H1 (cell line): ENCODE measurements around the gene TRAK1. TPM values are rescaled to one million over a fixed set of nuclear protein-coding genes. Genes with fewer than 3 reads are reported as not detected.

Experiments used
- CTCF ChIA-PET: fragments of 300-600 bp; sonication (Branson Sonifier 250); formaldehyde crosslinking; loops from one replicate; lab custom pipeline; 2021; ENCODE audit not compliant: partially characterized antibody; lab: Charles Lee
- POLR2A ChIA-PET: fragments of 300-600 bp; sonication (Branson Sonifier 250); formaldehyde crosslinking; loops from one replicate; lab custom pipeline; 2021; ENCODE audit warnings: inconsistent platforms; ENCODE audit not compliant: partially characterized antibody; lab: Charles Lee
- DNase-seq, 2 experiments: peaks; one replicate each; pipeline versions ENCODE4 v3.0.0 to v3.0.0-alpha.2; 2010 to 2022; ENCODE audit warnings: low spot score in 2 of 2, low read depth in 1 of 2, mixed read lengths in 1 of 2
- FAIRE-seq: peaks from 2 replicates; lab custom pipeline; 2011; peaks lifted over from hg19 to GRCh38; lab: Jason Lieb, UNC
- H2AFZ ChIP-seq: 2 replicates; pipeline ENCODE4 v1.8.1; 2012; ENCODE audit warnings: low read length, inconsistent platforms
- H2AK5ac ChIP-seq: 2 replicates; pipeline ENCODE4 v1.6.1; 2013; ENCODE audit warnings: low read depth, low read length
- H2BK120ac ChIP-seq: replicated peaks from 2 replicates; pipeline ENCODE3; 2013; ENCODE audit warnings: low read depth, low read length, inconsistent platforms
- H2BK12ac ChIP-seq: 2 replicates; pipeline ENCODE4 v1.6.1; 2013; ENCODE audit warnings: low read depth, low read length
- H2BK15ac ChIP-seq: 2 replicates; pipeline ENCODE4 v1.6.1; 2013; ENCODE audit warnings: low read length
- H2BK20ac ChIP-seq: 2 replicates; pipeline ENCODE4 v1.6.1; 2013; ENCODE audit warnings: low read length
- H2BK5ac ChIP-seq: 2 replicates; pipeline ENCODE4 v1.6.1; 2013; ENCODE audit warnings: low read depth, low read length
- H3K14ac ChIP-seq: 2 replicates; pipeline ENCODE4 v1.6.1; 2013; ENCODE audit warnings: inconsistent platforms; ENCODE audit not compliant: insufficient read length
- H3K18ac ChIP-seq: 2 replicates; pipeline ENCODE4 v1.6.1; 2013; ENCODE audit warnings: low read length; ENCODE audit errors: extremely low read depth
- H3K23ac ChIP-seq: 2 replicates; pipeline ENCODE4 v1.6.1; 2013; ENCODE audit warnings: inconsistent platforms; ENCODE audit not compliant: insufficient read length
- H3K23me2 ChIP-seq: 2 replicates; pipeline ENCODE4 v1.6.1; 2013; ENCODE audit warnings: low read depth, low read length
- H3K27ac ChIP-seq: 2 replicates; pipeline ENCODE4 v1.6.1; 2011; ENCODE audit warnings: low read depth, low read length, inconsistent platforms
- H3K27me3 ChIP-seq, 4 experiments: replicated peaks in 1 of 4; 1 replicate in 1 of 4; 2 replicates in 3 of 4; pipeline versions ENCODE4 v1.6.1 to v1.8.1; 2011 to 2013; ENCODE audit warnings: low read length in 3 of 4, mild to moderate bottlenecking in 3 of 4, inconsistent platforms in 2 of 4, mixed read lengths in 2 of 4, moderate library complexity in 1 of 4; ENCODE audit not compliant: control insufficient read depth in 3 of 4, insufficient read depth in 3 of 4; ENCODE audit errors: extremely low read depth in 1 of 4
- H3K36me3 ChIP-seq, 4 experiments: 2 replicates each; pipeline versions ENCODE4 v1.6.1 to v1.8.1; 2011 to 2013; ENCODE audit warnings: mild to moderate bottlenecking in 4 of 4, low read length in 3 of 4, moderate library complexity in 2 of 4, control low read depth in 1 of 4, inconsistent platforms in 1 of 4; ENCODE audit not compliant: insufficient read depth in 4 of 4, control insufficient read depth in 2 of 4
- H3K4ac ChIP-seq: replicated peaks from 2 replicates; pipeline ENCODE3; 2013; ENCODE audit warnings: low read length, low read depth, mixed read lengths, inconsistent platforms; ENCODE audit not compliant: insufficient read length
- H3K4me1 ChIP-seq, 4 experiments: replicated peaks in 1 of 4; 1 replicate in 1 of 4; 2 replicates in 3 of 4; pipeline versions ENCODE4 v1.6.1 to v1.8.1; 2011 to 2013; ENCODE audit warnings: low read length in 3 of 4, inconsistent platforms in 2 of 4, mixed read lengths in 1 of 4; ENCODE audit not compliant: insufficient read depth in 4 of 4, control insufficient read depth in 3 of 4
- H3K4me2 ChIP-seq, 2 experiments: 2 replicates each; pipeline versions ENCODE4 v1.6.1 to v1.8.1; 2011 to 2013; ENCODE audit warnings: low read depth in 2 of 2, low read length in 2 of 2, control low read depth in 1 of 2, inconsistent platforms in 1 of 2, mild to moderate bottlenecking in 1 of 2; ENCODE audit not compliant: insufficient read depth in 1 of 2
- H3K4me3 ChIP-seq, 4 experiments: fragments of 200-600, 300-600 bp in 1 of 4; sonication (generic), shearing (Covaris generic), sonication (Bioruptor Twin) in 1 of 4; 2 replicates each; pipeline versions ENCODE4 v1.5.1 to v1.8.1; 2011 to 2016; ENCODE audit warnings: low read length in 4 of 4, low read depth in 3 of 4, control low read depth in 2 of 4, inconsistent platforms in 2 of 4, mild to moderate bottlenecking in 2 of 4, mixed read lengths in 1 of 4, moderate library complexity in 1 of 4; ENCODE audit not compliant: insufficient read depth in 2 of 4; ENCODE audit errors: extremely low read depth in 1 of 4
- H3K56ac ChIP-seq: replicated peaks from 2 replicates; pipeline ENCODE3; 2013; ENCODE audit warnings: low read depth, mild to moderate bottlenecking, mixed read lengths, low read length, inconsistent platforms; ENCODE audit not compliant: insufficient read length
- H3K79me1 ChIP-seq: 2 replicates; pipeline ENCODE4 v1.6.1; 2013; ENCODE audit warnings: low read depth, low read length, control low read depth
- H3K79me2 ChIP-seq, 2 experiments: 2 replicates each; pipeline versions ENCODE4 v1.6.1 to v1.8.1; 2012 to 2013; ENCODE audit warnings: low read length in 2 of 2, mild to moderate bottlenecking in 2 of 2, inconsistent platforms in 1 of 2; ENCODE audit not compliant: insufficient read depth in 2 of 2, control insufficient read depth in 1 of 2
- H3K9ac ChIP-seq, 4 experiments: replicated peaks in 1 of 4; 1 replicate in 1 of 4; 2 replicates in 3 of 4; pipeline versions ENCODE4 v1.6.1 to v1.8.1; 2011 to 2013; ENCODE audit warnings: low read depth in 3 of 4, low read length in 3 of 4, control low read depth in 2 of 4, mild to moderate bottlenecking in 2 of 4, moderate library complexity in 2 of 4, inconsistent platforms in 1 of 4; ENCODE audit errors: extremely low read depth in 1 of 4
- H3K9me3 ChIP-seq, 2 experiments: 2 replicates each; pipeline versions ENCODE4 v1.6.1 to v1.8.1; 2012 to 2013; ENCODE audit warnings: mild to moderate bottlenecking in 2 of 2, moderate library complexity in 2 of 2, control low read depth in 1 of 2, inconsistent platforms in 1 of 2, low read depth in 1 of 2, low read length in 1 of 2, mixed read lengths in 1 of 2; ENCODE audit not compliant: insufficient read depth in 2 of 2
- H4K20me1 ChIP-seq, 2 experiments: replicated peaks in 1 of 2; 2 replicates each; pipeline versions ENCODE3 to v1.8.1; 2011 to 2013; ENCODE audit warnings: inconsistent platforms in 2 of 2, low read length in 2 of 2, mild to moderate bottlenecking in 1 of 2; ENCODE audit not compliant: insufficient read depth in 2 of 2, control insufficient read depth in 1 of 2
- H4K5ac ChIP-seq: 2 replicates; pipeline ENCODE4 v1.6.1; 2013; ENCODE audit warnings: low read length, low read depth, mixed read lengths, inconsistent platforms; ENCODE audit not compliant: insufficient read length
- H4K8ac ChIP-seq: 2 replicates; pipeline ENCODE4 v1.8.0; 2013; ENCODE audit warnings: mild to moderate bottlenecking, moderate library complexity, low read length, inconsistent platforms; ENCODE audit not compliant: insufficient read depth; ENCODE audit errors: extremely low read depth
- H4K91ac ChIP-seq: replicated peaks from 2 replicates; pipeline ENCODE3; 2013; ENCODE audit warnings: low read length, mixed read lengths, inconsistent platforms; ENCODE audit not compliant: insufficient read length
- CHD1 ChIP-seq: IDR thresholded peaks from 2 replicates; pipeline ENCODE4 v1.6.1; 2012; ENCODE audit warnings: low read depth, low read length, improper control_type of control experiment
- EP300 ChIP-seq, 2 experiments: IDR thresholded peaks; 1 replicate in 1 of 2; 2 replicates in 1 of 2; pipeline ENCODE4 v1.6.1; 2011 to 2012; ENCODE audit warnings: low read depth in 2 of 2, low read length in 2 of 2, mild to moderate bottlenecking in 2 of 2, borderline replicate concordance in 1 of 2, inconsistent platforms in 1 of 2, moderate library complexity in 1 of 2
- HDAC2 ChIP-seq, 2 experiments: fragments of 300-600 bp in 1 of 2; sonication (generic) in 1 of 2; IDR thresholded peaks; 2 replicates each; pipeline ENCODE4 v1.6.1; 2011 to 2012; ENCODE audit warnings: low read depth in 2 of 2, low read length in 2 of 2, mild to moderate bottlenecking in 2 of 2, moderate library complexity in 2 of 2, borderline replicate concordance in 1 of 2, inconsistent platforms in 1 of 2
- JUND ChIP-seq: IDR thresholded peaks from 2 replicates; pipeline ENCODE4 v1.6.1; 2011; ENCODE audit warnings: mild to moderate bottlenecking, improper control_type of control experiment, low read length
- POLR2A ChIP-seq, 2 experiments: IDR thresholded peaks; 1 replicate in 1 of 2; 2 replicates in 1 of 2; pipeline ENCODE4 v1.6.1; 2011; ENCODE audit warnings: low read depth in 2 of 2, low read length in 2 of 2, mild to moderate bottlenecking in 2 of 2; ENCODE audit errors: control extremely low read depth in 1 of 2
- SIN3A ChIP-seq, 2 experiments: IDR thresholded peaks in 1 of 2; conservative IDR thresholded peaks in 1 of 2; 2 replicates each; pipeline ENCODE4 v1.6.1; 2011 to 2012; ENCODE audit warnings: low read length in 2 of 2, improper control_type of control experiment in 1 of 2, low read depth in 1 of 2, mild to moderate bottlenecking in 1 of 2
- TAF1 ChIP-seq: IDR thresholded peaks from 2 replicates; pipeline ENCODE4 v1.6.1; 2011; ENCODE audit warnings: mild to moderate bottlenecking, low read depth, low read length
- TCF12 ChIP-seq: IDR thresholded peaks from 2 replicates; pipeline ENCODE4 v1.6.1; 2011; ENCODE audit warnings: low read depth, mild to moderate bottlenecking, low read length
- WGBS, 2 experiments: shearing (Covaris generic) in 1 of 2; methylation state at CpG; one replicate each; pipeline versions ENCODE4 v1.1.6 to v1.1.7; 2013 to 2015; ENCODE audit warnings: low lambda C conversion rate in 2 of 2, mixed read lengths in 2 of 2, inconsistent platforms in 1 of 2, low coverage in 1 of 2, missing lambda C conversion rate in 1 of 2; ENCODE audit not compliant: insufficient replicate concordance in 2 of 2, insufficient coverage in 1 of 2, insufficient read length in 1 of 2; ENCODE audit errors: extremely low coverage in 1 of 2, missing lambda C conversion rate in 1 of 2; 5-methylcytosine and 5-hydroxymethylcytosine counted together
- polyA plus RNA-seq, 7 experiments: library from polyadenylated mRNA; depleted of rRNA in 3 of 7; stranded (reverse) in 5 of 7; unstranded in 2 of 7; fragments of >200 nt in 5 of 7; fragments of 200-250 nt in 2 of 7; gene quantifications; 1 replicate in 5 of 7; 2 replicates in 1 of 7; 4 replicates in 1 of 7; pipeline versions ENCODE4 v1.2.1 to v1.2.3, GENCODE V29; 2011 to 2013; ENCODE audit warnings: missing spikeins in 2 of 7, mixed read lengths in 2 of 7
- total RNA-seq: library from RNA; stranded (reverse); fragmentation: NEBNext Ultra II Directional; extraction: Animal tissue kit (Norgen Biotek cat#: 25700); gene quantifications from 2 replicates; pipeline ENCODE4 v1.2.1, GENCODE V29; 2021
- TF ChIP-seq, protein P1 (sequence below): IDR thresholded peaks from 2 replicates; pipeline ENCODE4 v1.6.1; 2012; ENCODE audit warnings: inconsistent platforms

The TRAK1 gene
- total and polyA plus RNA-seq, 2 of the 8 experiments (the other 6 are each of a cell fraction or from before 2014, with no cell fraction given): 21.3 to 32.7 TPM

GRCh38 chr3:42159706-42160472 is 68.7 kb downstream of the TRAK1 start:
- Histone ChIP-seq H3K14ac (no peak overlapping the region), H3K18ac (no peak overlapping the region), H2AFZ (no peak overlapping the region), H2BK120ac (no peak overlapping the region), H4K20me1 (no peaks in the 10 kb centered on the region), H3K23ac (no peak overlapping the region), H2BK5ac (peak overlapping the region; percentile 97; the same call in 1 of the 2 replicates), H3K4ac (no peak overlapping the region), H3K56ac (no peak overlapping the region), H3K27ac (peak overlapping the region; percentile 42; the same call in 1 of the 2 replicates), H3K9me3 (no peaks in the 10 kb centered on the region), H4K5ac (peak overlapping the region; percentile 42), H4K8ac (peak overlapping the region; percentile 6; the same call in 1 of the 2 replicates), H3K36me3 (no peaks in the 10 kb centered on the region), H2AK5ac (no peak overlapping the region), H2BK12ac (no peak overlapping the region), H3K79me2 (peaks cover 2 to 34% of the 10 kb centered on the region in 2 experiments; a peak in 3 of 4 replicates), H3K4me1 (peaks cover 0 to 6% (median 4%) of the 10 kb centered on the region in 4 experiments; a peak in 4 of 7 replicates), H2BK15ac (no peak overlapping the region), H2BK20ac (no peak overlapping the region), H3K79me1 (peaks cover 2% of the 10 kb centered on the region), H3K4me2 (peak overlapping the region; percentile 72 to 75), H3K9ac (peak overlapping the region in 3 of 4 experiments; percentile 41 to 64 (median 58); a peak in 5 of 7 replicates), H3K27me3 (no peaks in the 10 kb centered on the region), H3K23me2 (peaks cover 4% of the 10 kb centered on the region; the same call in 1 of the 2 replicates), H4K91ac (no peak overlapping the region), H3K4me3 (peak overlapping the region; percentile 31 to 62 (median 43))
- DNase-seq (peak; percentile 82), FAIRE-seq (peak; percentile 88)
- ChIA-PET CTCF (interaction anchor here (0.6 to 2.6 kb wide), 6 partner anchors 10 to 671 kb away, joined by 3 to 12 read pairs (median 4); no protein-coding TSS in a partner anchor), POLR2A (interaction anchor here (0.6 to 1.7 kb wide), 4 partner anchors 10 to 69 kb away, joined by 3 to 4 read pairs (median 3); no protein-coding TSS in a partner anchor)
- WGBS, 2 experiments: 2% methylated on average over 11 of the region's 16 CpGs; no CpG with 5 or more reads in 1 of the 2 experiments
- TF ChIP-seq JUND (peak; percentile 82), CHD1 (peak; percentile 80), SIN3A (conservative IDR thresholded peaks at IDR 0.05 in 1 of 2, IDR thresholded peaks at IDR 0.05 in 1 of 2; ENCODE audit: low read depth in 1 of 2, low read length in 2 of 2) (peak; percentile 74 to 84; a peak in 3 of 4 replicates), POLR2A (IDR thresholded peaks at IDR 0.05; ENCODE audit: control extremely low read depth in 1 of 2, low read depth in 2 of 2, low read length in 2 of 2) (peak in 1 of 2 experiments; percentile 69; a peak in 2 of 3 replicates), TCF12 (peak; percentile 92), TAF1 (peak; percentile 64), EP300 (IDR thresholded peaks at IDR 0.05; ENCODE audit: borderline replicate concordance in 1 of 2, low read depth in 2 of 2, low read length in 2 of 2) (peak in 1 of 2 experiments; percentile 96; a peak in 1 of 3 replicates), HDAC2 (IDR thresholded peaks at IDR 0.05; ENCODE audit: borderline replicate concordance in 1 of 2, low read depth in 2 of 2, low read length in 2 of 2) (peak in 1 of 2 experiments; percentile 41; a peak in 1 of 4 replicates)
- TF ChIP-seq, protein P1, sequence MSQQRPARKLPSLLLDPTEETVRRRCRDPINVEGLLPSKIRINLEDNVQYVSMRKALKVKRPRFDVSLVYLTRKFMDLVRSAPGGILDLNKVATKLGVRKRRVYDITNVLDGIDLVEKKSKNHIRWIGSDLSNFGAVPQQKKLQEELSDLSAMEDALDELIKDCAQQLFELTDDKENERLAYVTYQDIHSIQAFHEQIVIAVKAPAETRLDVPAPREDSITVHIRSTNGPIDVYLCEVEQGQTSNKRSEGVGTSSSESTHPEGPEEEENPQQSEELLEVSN: no peak
